Right lung (tissue), 5 donors: Measurements from ENCODE around the gene IQSEC1. TPM values are rescaled to one million over a fixed set of nuclear protein-coding genes. Genes with fewer than 3 reads are reported as not detected.

ENCODE experiments used
- DNase-seq, 2 donors: peaks; one replicate each; pipeline ENCODE4 v3.0.0-alpha.2; 2013
- polyA plus RNA-seq, 5 donors: library from polyadenylated mRNA; unstranded; fragments of 120-200 nt; gene quantifications; one replicate each; pipeline versions ENCODE4 v1.2.1 to v1.2.3, GENCODE V29; 2013; ENCODE audit warnings: inconsistent platforms in 1 of 5, low replicate concordance in 1 of 5; ENCODE audit not compliant: insufficient read length in 5 of 5, insufficient read depth in 1 of 5

Gene IQSEC1
- polyA plus RNA-seq, 5 donors, result 21.7 to 31.2 (median 29.6) TPM

DNA sequence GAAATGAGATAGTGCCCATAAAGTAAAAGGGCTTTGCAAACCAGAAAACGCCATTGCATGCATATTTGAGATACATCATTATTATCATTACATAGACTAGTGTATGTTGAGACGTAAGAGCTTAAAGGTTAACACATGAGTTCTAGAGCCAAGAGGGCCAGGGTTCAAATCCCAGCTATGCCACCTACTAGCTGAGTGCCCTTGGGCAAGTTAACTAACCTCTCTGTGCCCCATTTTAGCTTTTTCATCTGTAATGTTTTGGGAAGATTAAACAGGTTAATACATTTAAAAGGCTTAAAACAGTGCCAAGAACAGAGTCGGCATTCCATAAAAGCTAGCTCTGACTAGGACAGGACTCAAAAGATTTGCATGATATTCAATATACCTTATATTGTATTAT is 22.8 kb downstream of the IQSEC1 start:
- DNase-seq, result no peak

DNA sequence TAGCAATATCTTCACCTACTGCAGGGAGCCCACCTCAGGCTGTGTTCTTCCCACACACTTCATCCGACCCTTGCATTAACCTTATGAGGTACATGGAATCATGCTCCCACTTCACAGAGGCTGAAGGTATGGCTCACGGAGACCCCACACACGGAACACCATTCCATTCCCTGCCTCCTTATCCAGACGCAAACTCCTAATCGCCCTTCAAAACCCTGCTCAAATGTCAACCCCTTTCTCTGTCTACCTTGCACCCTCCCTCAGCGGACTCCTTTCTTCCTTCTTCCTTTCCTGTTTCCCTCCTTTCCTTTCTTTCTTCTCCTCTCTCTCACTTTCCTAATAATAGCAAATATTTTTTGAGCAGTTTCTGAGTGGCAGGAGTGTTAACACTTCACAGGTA is 23.8 kb downstream of the IQSEC1 start:
- no peak for DNase-seq

DNA sequence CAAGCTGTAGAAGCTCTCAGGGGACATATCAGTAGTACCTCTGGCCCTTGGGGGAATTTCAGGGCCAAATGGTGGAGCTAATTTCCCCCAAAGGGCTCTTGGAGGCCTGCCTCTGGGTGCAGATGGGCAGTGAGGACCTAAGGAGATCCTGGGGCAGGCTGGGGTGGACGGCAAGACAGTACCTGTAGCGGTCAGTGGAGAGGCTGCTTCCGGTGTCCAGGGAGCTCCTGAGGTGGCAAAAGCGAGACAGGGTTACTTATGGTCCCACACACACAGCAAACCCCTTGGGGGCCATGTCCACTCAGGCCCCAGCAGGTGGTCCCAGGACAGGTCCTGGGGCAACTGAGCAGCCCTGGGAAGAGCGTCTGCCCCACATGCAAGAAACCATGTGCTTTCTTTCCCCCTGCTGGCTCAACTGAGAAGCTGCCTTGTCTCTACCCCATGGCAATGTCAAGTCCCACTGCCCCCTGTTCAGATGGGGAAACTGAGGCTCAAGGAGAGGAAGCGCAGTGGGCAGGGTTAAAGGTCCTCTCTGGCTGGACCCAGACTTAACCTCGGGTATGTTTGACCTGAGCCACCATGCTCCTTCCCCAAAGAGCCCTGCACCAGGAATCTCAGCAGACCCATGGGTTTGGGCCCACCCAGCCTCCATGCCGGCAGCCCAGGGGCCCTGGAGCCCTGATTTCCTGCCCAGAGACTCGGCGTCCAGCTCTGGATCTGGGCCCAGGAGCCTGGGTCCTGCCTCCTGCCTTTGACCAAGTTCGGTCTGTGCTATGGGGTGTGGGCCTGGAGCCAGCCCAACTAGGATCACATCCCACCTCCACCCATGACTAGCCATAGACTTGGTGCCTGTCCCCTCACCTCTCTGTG is 25.7 kb downstream of the IQSEC1 start:
- DNase-seq, result no peak

DNA sequence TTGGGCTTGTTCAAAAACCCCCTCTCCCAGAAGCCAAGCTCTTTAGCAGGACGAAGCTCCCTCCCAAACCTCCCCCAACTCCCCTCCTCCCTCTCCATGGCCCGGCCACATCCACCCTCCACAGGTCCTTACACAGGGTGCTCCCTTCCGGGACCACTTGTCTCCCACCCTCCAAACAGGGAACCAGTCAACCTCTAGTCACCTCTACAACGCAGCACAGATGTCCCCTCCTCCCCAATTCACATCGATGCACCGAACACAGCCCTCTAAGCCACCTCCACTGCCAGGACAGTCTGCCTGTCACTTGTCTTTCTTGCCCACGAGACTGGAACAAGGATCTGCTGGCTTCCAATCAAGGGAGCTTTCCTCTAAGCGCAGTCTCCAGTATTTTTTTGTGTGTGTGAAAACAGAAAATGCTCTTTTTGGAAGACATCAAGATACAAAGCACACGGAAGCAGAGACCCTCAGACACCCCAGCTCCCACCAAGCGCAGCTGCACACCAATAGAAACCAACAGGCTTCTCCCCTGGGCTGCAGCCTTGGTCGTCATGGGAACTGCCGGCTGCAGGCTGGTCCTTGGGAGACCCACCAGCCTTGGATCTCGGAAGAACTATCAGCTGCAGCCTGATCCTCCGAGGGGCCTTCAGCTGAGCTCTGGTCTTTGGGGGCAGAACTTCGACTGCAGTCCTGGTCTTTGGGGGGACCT is 26.5 kb downstream of the IQSEC1 start:
- DNase-seq, result no peak

DNA sequence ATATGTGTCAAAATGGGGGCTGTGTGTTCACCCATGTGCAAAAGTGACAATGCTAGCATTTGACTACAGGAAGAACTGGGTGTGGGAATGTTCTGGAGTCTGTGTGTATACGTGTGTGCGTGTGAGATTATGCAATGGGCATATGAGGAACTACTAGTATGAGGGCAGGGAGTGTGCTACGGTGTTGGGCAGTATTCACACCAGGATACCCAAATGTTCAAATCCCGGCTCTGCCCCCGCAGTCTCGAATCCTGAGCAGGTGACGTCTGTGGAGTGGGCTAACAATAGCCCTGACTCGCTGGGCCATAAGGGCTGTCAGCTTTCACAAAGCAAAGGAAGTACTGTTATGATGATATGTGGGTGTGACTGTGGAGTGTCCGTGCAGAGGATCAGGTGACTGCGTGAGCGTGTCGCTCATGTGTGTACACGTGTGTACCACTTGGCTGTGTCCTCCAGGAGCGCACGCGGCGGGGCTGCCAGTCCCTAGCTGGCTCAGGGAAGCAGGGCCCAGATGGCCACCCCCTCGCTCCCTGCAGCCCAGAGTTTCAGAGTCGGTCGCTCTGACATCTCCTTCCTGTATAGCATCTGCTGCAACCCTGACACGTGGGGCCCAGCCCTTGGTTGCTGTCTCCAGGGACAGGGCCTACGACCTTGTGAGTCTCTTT is 27.2 kb downstream of the IQSEC1 start:
- DNase-seq, result no peak

DNA sequence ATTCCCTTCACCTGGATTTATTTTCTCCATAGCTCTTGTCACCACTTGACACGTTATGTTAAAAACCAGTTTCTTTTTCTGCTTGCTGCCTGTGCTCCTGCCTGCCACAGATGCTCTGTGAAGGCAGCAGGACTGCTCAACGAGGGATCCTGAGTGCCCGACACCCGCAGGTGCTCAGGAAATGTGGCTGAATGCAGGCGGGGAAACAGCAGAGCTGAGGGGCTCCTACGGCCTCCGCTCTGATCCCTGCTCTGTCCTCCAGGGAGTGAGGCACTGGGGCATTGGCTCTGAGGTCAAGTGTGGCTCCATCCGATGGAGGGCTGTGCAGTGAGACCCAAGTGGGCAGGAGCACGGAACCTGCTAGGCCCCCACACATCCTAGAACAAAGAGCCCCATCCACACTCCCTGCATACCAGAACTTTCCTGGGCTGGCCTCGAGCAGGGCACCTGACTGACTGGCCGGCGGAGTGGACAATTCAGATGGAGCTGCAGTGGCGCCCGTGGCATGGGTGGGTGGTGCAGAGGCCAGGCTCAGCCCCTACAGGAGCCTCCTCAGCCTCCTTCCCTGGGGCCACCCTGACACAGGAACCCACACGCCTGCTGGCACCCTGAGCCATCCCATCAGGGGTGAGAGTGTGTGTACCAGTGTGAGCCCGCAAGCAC is 27.9 kb downstream of the IQSEC1 start:
- DNase-seq, result no peak

DNA sequence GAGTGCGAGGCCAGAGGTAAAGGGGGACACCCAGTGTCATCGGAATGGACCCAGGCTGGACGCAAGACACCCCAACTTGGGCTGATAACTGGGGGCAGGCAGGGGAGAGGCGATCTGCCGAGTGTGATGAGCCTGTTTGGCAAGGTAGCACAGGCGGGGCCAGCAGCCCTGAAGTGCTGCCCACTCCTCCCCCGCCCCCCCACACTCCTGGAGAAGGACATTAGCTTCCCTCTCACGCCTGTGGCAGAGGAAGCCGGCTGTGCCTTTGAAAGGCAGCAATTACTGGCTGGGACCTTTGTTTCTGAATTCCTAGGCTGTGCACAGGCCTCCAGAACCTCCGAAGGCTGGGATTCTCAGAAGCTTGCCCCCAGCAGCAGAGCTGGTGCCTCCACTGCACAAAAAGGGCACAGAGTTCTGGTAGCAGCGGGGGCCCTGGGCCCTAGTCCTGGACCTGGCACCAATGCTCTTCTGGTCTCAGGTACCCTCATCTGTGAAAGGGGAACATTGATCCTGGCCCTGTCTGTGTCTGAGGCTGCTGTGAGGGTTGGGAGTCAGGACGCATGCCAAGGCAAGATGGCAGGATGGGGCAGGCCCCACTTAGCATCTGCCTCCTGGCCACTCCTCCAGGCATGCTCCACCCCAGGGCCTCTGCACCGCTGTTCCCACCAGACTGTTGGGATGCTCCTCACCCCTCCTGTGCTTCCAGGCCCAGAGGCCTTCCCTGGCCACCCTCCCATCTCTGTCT is 28.6 kb downstream of the IQSEC1 start:
- DNase-seq, result no peak

DNA sequence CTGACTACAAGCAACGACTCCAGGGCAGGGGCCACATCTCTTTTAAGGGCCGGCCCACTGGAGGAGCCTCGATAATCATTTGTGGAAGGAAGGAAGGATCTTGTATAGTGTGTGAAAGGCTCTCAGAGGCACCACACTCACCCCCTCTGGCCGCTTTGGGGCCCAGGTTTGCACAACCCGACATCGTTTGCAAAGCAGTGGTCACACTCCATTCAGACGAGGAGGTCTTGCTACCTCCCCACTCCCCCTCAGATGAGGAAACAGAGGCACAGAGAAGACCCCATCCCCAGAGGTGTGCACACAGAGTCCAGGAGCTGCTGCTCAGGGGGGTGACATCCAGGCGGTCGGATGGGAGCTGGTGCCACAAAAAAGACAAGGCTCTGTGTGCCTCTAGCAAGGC is 29.6 kb downstream of the IQSEC1 start:
- no peak for DNase-seq

DNA sequence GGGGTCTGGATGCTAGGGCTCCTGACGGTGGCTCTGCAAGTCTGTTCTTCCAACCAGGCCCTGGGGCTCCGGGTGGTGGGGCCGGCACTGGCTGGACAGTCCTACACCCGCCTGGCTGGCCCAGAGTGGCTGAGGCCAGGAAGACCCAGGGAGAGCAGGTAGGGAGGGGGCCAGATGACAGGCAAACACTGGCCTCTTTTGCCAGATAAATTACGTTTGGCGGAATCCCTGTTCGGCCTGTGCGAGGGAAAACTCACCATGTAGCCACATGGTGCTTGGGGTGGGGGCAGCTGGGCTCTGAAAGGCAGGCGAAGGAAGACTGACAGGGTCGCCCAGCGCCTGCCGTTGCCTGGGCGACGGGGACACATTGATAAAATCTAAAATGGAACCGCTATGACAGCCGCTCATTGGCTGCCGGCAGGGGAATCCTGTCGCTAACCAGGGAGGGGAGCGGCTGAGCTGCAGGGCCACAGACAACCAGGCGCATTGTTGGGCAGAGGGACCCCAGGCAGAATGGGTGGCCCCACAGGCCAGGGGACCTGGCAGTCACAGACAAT is 30.4 kb downstream of the IQSEC1 start:
- DNase-seq, result no peak

DNA sequence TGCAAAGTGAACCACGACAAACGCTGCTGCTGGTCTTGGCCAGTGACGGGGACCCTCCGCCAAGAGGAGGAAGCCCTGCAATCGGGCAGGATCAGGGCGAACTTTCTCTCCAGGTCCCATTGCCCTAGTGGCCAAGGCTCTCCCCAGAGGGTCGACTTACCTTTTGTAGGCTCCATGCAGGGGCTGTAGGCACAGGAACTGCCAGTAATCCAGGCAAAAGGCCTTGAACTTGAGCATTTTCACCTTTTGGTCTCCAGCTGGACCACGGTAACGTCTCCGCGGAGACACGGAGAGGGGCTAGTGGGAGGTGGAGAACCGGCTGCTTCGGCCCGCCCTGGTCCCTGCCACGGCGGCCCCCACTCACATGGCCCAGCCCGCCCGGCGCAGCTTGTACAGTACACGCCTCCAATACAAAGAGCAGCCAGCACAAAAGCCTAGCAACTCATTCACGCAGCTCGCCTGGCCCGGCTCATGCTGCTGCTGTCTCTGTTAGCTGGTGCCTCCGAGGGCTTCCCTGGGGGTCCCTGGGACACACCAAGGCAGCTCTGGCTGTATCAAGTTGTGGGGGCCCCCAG is 31.0 kb downstream of the IQSEC1 start:
- DNase-seq, result no peak

DNA sequence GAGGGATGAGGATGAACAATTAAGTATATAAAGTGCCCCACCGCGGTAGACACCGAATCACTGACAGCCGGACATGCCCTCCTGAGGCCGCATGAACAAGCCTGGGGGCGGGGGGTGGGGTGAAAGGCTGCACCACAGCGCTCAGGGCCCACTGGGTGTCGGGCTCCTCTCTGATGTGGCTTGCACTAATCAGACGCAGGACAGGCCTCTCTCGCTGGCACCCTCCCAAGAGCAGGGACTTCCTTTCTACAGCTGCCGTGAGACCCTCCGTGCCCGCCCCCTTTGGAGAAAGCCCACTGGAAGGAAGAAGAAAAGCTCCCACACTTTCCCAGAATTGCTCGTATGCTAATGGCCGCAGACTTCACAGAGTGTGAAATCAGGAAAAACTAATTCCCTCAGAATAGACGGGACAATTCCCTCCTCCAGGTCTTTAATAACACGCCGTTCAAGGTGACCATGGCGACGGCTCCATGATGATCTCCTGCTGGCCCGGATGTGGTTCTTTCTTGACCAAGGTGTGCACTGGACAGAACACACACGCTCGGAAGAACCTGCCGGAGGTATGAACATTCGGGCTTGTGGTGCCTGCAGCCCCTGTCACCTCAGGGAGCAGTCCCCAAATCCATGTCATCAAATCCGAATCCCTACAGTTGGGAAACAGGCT is 32.0 kb downstream of the IQSEC1 start:
- DNase-seq, result no peak

DNA sequence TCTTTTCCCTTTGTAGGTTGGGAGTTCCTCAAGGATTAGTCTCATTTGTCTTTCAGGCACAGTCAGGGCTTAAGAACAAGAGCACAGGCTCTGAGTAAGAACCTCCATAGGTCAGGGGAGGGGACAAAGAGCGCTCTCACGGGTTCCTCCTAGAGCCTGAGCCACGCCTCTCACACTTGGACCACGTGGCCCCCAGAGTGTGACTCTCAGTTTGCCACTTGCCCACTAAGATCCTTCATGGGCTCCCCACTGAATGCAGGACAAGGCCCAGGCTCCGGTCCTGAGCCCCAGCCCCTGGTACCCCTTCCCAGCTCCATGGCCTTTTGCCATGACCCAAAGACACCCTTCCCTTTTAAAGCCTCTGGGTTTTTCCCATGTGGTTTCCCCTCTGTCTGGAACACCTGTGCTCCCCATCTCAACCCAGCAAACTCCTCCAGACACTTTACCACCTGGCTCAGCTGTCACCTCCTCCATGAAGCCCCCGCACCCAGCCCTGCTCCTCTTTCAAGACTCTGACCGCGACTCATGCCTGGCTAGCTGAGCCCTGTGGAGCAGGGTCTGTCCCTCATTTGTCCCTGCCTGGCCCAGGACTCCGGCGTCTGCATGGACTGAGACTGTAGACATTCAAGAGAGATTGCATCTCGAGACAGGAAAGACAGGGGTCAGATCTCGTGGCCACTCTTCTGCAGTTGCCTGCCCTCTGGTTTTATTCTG is 32.7 kb downstream of the IQSEC1 start:
- no peak for DNase-seq

DNA sequence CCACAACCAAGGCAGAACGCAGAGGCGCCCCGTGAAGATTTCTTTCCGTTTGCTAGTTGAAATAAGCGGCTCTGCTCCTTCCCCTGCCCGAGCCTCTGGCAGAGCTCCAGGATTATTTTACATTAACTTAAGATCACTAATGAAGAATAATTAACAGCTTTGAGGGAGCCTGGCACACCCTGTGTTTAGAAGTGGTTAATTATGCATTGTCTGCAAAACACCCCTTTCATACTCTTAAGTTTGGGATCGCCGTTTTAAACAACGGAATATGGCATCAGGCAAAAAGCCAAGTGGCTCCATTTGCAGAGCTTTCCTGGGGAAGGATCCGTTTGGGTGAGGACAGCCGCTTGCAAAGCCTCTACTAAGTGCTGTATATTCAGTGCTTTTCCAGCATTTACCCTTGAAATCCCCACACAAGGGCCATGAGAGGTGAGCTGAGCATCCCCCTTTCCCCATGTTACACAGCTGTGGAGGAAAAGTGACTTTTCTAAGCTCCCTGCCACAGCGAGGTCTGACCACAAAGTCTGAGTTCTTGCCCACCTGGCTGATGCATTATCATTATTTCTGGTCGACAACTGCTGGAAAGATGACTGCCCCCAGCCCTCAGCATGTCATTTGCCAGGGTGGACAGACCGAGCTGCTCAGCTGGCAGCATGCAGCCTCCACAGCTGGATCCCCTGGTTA is 33.9 kb downstream of the IQSEC1 start:
- no peak for DNase-seq

DNA sequence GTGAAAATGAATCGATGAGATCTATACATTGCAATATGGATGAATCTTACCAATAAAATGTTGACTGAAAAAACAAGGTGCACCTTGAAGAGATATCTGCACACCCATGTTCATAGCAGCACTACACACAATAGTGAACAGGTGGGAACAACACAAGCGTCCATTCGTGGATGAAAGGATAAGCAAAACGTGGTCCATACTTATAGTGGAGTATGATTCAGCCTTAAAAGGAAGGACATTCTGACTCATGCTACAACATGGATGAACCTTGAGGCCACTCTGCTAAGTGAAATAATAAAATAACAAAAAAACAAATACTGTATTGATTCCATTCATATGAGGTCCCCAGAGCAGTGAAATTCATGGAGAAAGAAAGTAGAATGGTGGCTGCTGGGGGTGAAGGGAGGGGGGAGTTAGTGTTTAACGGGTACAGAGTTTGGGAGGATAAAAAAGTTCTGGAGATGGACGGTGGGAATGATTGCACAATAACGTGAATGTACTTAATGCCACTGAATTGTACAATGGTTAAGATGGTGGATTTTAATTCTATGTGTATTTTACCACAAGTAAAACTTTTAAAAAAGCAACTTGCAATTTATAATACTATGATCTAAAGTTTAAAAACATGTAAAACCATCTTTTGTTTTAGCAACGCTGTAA is 35.6 kb downstream of the IQSEC1 start:
- no peak for DNase-seq

DNA sequence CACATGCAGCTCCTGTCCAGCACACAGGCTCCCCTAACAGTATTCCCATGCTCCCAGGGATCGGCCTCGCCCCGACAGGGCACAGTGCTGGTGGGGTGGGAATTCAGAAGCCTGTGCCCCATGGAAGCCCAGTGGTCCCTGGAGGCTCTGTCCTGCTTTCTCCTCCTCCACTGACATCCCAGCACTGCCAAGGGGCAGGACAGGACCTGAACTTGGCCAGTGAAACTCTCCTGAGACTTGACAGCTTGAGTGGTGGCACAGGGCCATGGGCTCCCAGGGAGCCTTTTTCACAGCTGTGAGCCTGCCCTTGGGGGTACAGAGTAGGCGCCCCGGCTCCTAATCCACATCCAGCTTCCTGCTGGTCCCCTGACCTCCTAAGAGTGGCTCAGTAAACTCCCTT is 38.4 kb downstream of the IQSEC1 start:
- no peak for DNase-seq

DNA sequence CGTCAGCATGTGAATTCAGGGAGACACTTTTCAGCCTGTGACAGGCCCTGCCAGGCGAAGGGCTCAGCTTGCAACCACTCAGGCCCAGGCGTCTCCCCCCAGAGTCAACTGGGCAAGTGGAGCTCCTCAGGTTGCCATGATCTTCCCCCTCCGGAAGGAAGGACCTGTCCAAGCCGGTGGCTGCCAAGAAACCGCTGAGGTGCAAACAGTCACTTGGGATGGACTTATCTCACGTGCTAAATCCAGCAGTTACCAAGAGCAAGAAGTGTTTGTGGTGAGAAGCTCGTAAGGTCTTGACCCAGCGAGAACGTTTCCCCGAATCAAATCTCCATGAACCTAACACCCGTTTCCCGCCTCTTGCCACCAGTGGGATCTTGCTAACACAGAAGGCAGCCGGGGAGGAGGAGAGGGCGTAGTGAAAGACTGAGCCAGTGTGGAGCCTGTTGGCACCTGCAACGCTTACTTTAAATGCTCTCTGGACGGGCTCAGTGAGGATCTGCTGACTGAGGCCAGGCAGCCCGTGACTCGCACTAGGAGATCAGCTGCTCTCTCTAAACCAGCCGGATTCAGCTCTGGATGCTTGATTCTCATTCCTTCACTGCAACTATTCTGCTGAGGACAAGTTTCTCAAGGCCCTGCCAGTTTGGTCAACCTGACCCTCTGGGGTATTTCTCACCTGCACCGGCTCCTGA is 39.0 kb downstream of the IQSEC1 start:
- no peak for DNase-seq

DNA sequence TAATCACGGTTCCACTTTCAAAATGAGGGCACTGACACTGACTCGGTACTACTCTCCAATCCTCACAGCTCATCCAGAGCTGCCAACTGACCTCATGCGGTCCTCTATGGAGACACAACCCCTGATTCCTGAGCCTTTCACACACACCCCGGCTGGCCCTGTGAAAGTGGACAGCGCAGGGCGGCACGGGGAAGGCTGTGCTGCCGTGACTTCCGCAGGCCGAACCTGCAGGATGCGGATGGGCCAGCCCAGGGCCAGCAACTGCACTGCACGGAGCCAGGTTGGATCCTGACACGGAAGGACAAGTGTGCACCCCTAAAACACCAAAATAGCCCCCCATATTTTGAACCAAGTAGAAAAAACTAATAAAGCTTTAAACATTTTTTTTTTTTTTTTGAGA is 41.0 kb downstream of the IQSEC1 start:
- no peak for DNase-seq

DNA sequence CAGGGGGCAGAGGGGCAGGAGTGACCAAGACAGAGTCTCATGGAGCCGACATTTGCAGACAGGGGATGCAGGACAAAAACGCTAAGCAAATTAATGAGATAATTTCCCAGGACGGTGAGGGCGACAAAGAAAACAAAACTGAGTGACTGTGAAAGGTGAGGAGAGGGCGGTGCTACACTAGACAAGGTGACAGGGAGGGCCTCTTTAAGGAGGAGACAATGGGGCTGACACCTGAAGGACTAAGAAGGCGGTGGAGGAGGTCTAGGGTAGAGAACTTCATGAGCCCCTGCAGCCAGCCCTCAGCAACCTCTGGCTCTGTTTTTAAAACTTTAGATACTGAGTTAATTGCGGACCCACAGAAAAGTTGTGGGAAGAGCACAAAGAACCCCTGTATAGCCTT is 41.6 kb downstream of the IQSEC1 start:
- DNase-seq, result no peak
